ENCODE data around the gene SMAD1. TPM values are rescaled to one million over a fixed set of nuclear protein-coding genes. Genes with fewer than 3 reads are reported as not detected.
A peak's percentile ranks its signal among the peaks of the same experiment; 100 is the strongest.

Gene SMAD1
- total RNA-seq, 1 experiment from 2014 or later: 15.4 TPM

- POLR2A ChIA-PET: no interaction called here
- no peak overlapping the region for H3K4me3 Mint-ChIP-seq
Observed at GRCh38 chr4:145436114-145436513, 45.5 kb upstream of the SMAD1 start.

GRCh38 chr4:145436796-145437195, 44.9 kb upstream of the SMAD1 start:
- ATAC-seq (peak; percentile 81), DNase-seq (ENCODE audit: low spot score) (no peak)
- H3K9me3 Mint-ChIP-seq: peaks cover 12% of the 10 kb centered on the region
- H3K27ac Mint-ChIP-seq: no peak overlapping the region
- POLR2A ChIA-PET: no interaction called here
- H3K4me3 Mint-ChIP-seq: no peak overlapping the region
- TF ChIP-seq IRF1 (CRISPR knock-in tag; IDR thresholded peaks at IDR 0.05) (no peak), ARID4B (CRISPR knock-in tag; IDR thresholded peaks at IDR 0.05; ENCODE audit: borderline replicate concordance) (no peak), EMX1 (CRISPR knock-in tag; IDR thresholded peaks at IDR 0.05) (no peak), ESRRA (CRISPR knock-in tag; IDR thresholded peaks at IDR 0.05; ENCODE audit: borderline replicate concordance) (no peak), JUN (CRISPR knock-in tag; IDR thresholded peaks at IDR 0.05) (no peak), ZNF138 (CRISPR knock-in tag; conservative IDR thresholded peaks at IDR 0.05) (no peak), MAX (CRISPR knock-in tag; IDR thresholded peaks at IDR 0.05) (no peak), GTF2I (CRISPR knock-in tag; conservative IDR thresholded peaks at IDR 0.05) (no peak), ZNF425 (CRISPR knock-in tag; conservative IDR thresholded peaks at IDR 0.05) (no peak), ZNF281 (CRISPR knock-in tag; IDR thresholded peaks at IDR 0.05) (no peak), FOXK1 (CRISPR knock-in tag; IDR thresholded peaks at IDR 0.05) (no peak), ZNF416 (CRISPR knock-in tag; IDR thresholded peaks at IDR 0.05) (no peak), HMGA2 (CRISPR knock-in tag; IDR thresholded peaks at IDR 0.05) (no peak), SMAD4 (CRISPR knock-in tag; IDR thresholded peaks at IDR 0.05) (no peak)
- peaks cover 24% of the 10 kb centered on the region for H3K4me1 Mint-ChIP-seq
- H3K27me3 Mint-ChIP-seq (ENCODE audit: low read depth): no peaks in the 10 kb centered on the region; the same call in 1 of the 2 replicates
- peaks cover 3% of the 10 kb centered on the region; the same call in 1 of the 2 replicates for H3K36me3 Mint-ChIP-seq
- CTCF ChIA-PET: interaction anchor here (1.0 kb wide), 1 partner anchor 203 kb away, joined by 8 read pairs; no protein-coding TSS in a partner anchor

More at GRCh38 chr4:145436114-145436513, 45.5 kb upstream of the SMAD1 start:
- ATAC-seq (peak; percentile 60), DNase-seq (ENCODE audit: low spot score) (no peak)
- Mint-ChIP-seq H3K9me3 (peaks cover 12% of the 10 kb centered on the region), H3K27me3 (ENCODE audit: low read depth) (no peaks in the 10 kb centered on the region; the same call in 1 of the 2 replicates), H3K27ac (no peak overlapping the region), H3K36me3 (peaks cover 3% of the 10 kb centered on the region; the same call in 1 of the 2 replicates), H3K4me1 (peaks cover 24% of the 10 kb centered on the region)
- TF ChIP-seq TP53 (CRISPR knock-in tag; IDR thresholded peaks at IDR 0.05): no peak
- no peak for TF ChIP-seq ZNF317 (CRISPR knock-in tag; IDR thresholded peaks at IDR 0.05; ENCODE audit: borderline replicate concordance, low read depth)
- TF ChIP-seq USF2 (CRISPR knock-in tag; IDR thresholded peaks at IDR 0.05): no peak
- TF ChIP-seq ESRRA (CRISPR knock-in tag; IDR thresholded peaks at IDR 0.05; ENCODE audit: borderline replicate concordance): no peak
- no peak for TF ChIP-seq ELF4 (CRISPR knock-in tag; IDR thresholded peaks at IDR 0.05; ENCODE audit: low read depth)
- TF ChIP-seq HMGXB4 (CRISPR knock-in tag; IDR thresholded peaks at IDR 0.05): no peak
- no peak for TF ChIP-seq HMGA2 (CRISPR knock-in tag; IDR thresholded peaks at IDR 0.05)
- no peak for TF ChIP-seq SP1 (CRISPR knock-in tag; conservative IDR thresholded peaks at IDR 0.05)
- no peak for TF ChIP-seq FOXP1 (CRISPR knock-in tag; IDR thresholded peaks at IDR 0.05; ENCODE audit: borderline replicate concordance)
- no peak for TF ChIP-seq TEAD4 (CRISPR knock-in tag; IDR thresholded peaks at IDR 0.05)
- no peak for TF ChIP-seq ZNF416 (CRISPR knock-in tag; IDR thresholded peaks at IDR 0.05)
- no peak for TF ChIP-seq FOXK1 (CRISPR knock-in tag; IDR thresholded peaks at IDR 0.05)
- TF ChIP-seq GABPB1 (CRISPR knock-in tag; IDR thresholded peaks at IDR 0.05): no peak
- CTCF ChIA-PET: interaction anchor here (1.0 kb wide), 1 partner anchor 202 kb away, joined by 8 read pairs; no protein-coding TSS in a partner anchor
